ENCODE measurements around the gene PMEPA1. TPM values are rescaled to one million over a fixed set of nuclear protein-coding genes. Genes with fewer than 3 reads are reported as not detected.
A peak's percentile ranks its signal among the peaks of the same experiment; 100 is the strongest.

PMEPA1 gene
- total RNA-seq, 1 donor = 23.5 TPM

DNA sequence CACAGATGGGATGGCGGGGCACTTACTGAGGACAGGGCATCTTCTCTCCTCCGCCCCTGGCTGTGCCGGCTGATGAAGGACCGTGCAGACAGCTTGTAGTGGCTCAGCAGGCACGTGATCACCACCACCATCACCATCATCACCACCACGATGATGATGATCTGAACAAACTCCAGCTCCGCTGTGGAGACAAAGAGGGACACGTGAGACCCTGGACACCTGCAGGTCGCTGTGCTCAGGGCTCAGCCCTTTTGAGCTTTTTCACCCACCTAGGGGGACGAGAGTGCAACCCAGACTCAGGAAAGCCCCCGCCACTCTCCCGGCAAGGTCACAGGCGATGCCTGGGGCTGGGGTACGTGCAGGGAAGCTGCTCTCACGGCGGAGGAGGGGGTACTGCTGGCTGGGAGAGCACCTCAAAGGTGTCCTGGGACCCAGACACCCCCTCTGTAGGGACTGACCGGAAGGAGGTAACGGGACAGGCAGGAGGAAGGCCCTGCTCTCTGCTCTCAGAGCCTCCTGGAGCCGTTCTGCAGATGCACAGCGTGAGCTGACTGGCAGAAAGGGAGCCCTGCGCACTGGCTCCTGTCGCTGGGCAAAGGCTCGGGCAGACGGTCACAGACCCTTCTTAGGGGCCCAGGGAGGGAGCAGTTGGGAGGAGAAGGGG lies 50.2 kb downstream of the PMEPA1 start:
- Histone ChIP-seq H3K9me3 (ENCODE audit: low read depth, low read length) (no peaks in the 10 kb centered on the region), H2AFZ (ENCODE audit: low read length) (no peak overlapping the region), H3K4me1 (ENCODE audit: insufficient read depth, low read length) (no peaks in the 10 kb centered on the region), H3K4me2 (ENCODE audit: insufficient read depth, low read length) (no peak overlapping the region), H3K36me3 (ENCODE audit: insufficient read depth, low read length) (no peaks in the 10 kb centered on the region), H3K27ac (ENCODE audit: low read depth, low read length) (no peak overlapping the region), H3K4me3 (ENCODE audit: insufficient read depth, low read length) (no peak overlapping the region), H3K79me2 (ENCODE audit: insufficient read depth, low read length) (peaks cover 7% of the 10 kb centered on the region), H4K20me1 (ENCODE audit: insufficient read depth, low read length) (peaks cover 32% of the 10 kb centered on the region), H3K27me3 (ENCODE audit: insufficient read depth, low read length) (no peaks in the 10 kb centered on the region)
- TF ChIP-seq, protein P1, sequence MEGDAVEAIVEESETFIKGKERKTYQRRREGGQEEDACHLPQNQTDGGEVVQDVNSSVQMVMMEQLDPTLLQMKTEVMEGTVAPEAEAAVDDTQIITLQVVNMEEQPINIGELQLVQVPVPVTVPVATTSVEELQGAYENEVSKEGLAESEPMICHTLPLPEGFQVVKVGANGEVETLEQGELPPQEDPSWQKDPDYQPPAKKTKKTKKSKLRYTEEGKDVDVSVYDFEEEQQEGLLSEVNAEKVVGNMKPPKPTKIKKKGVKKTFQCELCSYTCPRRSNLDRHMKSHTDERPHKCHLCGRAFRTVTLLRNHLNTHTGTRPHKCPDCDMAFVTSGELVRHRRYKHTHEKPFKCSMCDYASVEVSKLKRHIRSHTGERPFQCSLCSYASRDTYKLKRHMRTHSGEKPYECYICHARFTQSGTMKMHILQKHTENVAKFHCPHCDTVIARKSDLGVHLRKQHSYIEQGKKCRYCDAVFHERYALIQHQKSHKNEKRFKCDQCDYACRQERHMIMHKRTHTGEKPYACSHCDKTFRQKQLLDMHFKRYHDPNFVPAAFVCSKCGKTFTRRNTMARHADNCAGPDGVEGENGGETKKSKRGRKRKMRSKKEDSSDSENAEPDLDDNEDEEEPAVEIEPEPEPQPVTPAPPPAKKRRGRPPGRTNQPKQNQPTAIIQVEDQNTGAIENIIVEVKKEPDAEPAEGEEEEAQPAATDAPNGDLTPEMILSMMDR (IDR thresholded peaks at IDR 0.05; ENCODE audit: extremely low read depth, low read depth, low read length) = no peak
- peak; percentile 81 for DNase-seq (ENCODE audit: insufficient read length, low spot score, missing footprints)

GRCh38 chr20:57658833-57659516 lies 50.8 kb downstream of the PMEPA1 start:
- Histone ChIP-seq H3K4me1 (ENCODE audit: insufficient read depth, low read length) (no peaks in the 10 kb centered on the region), H3K9me3 (ENCODE audit: low read depth, low read length) (no peaks in the 10 kb centered on the region), H3K4me2 (ENCODE audit: insufficient read depth, low read length) (no peak overlapping the region), H3K4me3 (ENCODE audit: insufficient read depth, low read length) (no peak overlapping the region), H3K36me3 (ENCODE audit: insufficient read depth, low read length) (no peaks in the 10 kb centered on the region), H3K27me3 (ENCODE audit: insufficient read depth, low read length) (no peaks in the 10 kb centered on the region), H2AFZ (ENCODE audit: low read length) (no peak overlapping the region), H3K79me2 (ENCODE audit: insufficient read depth, low read length) (peaks cover 7% of the 10 kb centered on the region), H3K27ac (ENCODE audit: low read depth, low read length) (no peak overlapping the region), H4K20me1 (ENCODE audit: insufficient read depth, low read length) (peaks cover 30% of the 10 kb centered on the region)
- peak; percentile 87 for DNase-seq (ENCODE audit: insufficient read length, low spot score, missing footprints)
- TF ChIP-seq, protein P1 (IDR thresholded peaks at IDR 0.05; ENCODE audit: extremely low read depth, low read depth, low read length) = no peak

GRCh38 chr20:57658447-57658832 lies 51.4 kb downstream of the PMEPA1 start:
- Histone ChIP-seq H3K27me3 (ENCODE audit: insufficient read depth, low read length) (no peaks in the 10 kb centered on the region), H3K27ac (ENCODE audit: low read depth, low read length) (no peak overlapping the region), H3K36me3 (ENCODE audit: insufficient read depth, low read length) (no peaks in the 10 kb centered on the region), H3K4me2 (ENCODE audit: insufficient read depth, low read length) (no peak overlapping the region), H4K20me1 (ENCODE audit: insufficient read depth, low read length) (peaks cover 28% of the 10 kb centered on the region), H3K4me3 (ENCODE audit: insufficient read depth, low read length) (no peak overlapping the region), H2AFZ (ENCODE audit: low read length) (no peak overlapping the region), H3K79me2 (ENCODE audit: insufficient read depth, low read length) (peaks cover 7% of the 10 kb centered on the region), H3K4me1 (ENCODE audit: insufficient read depth, low read length) (no peaks in the 10 kb centered on the region), H3K9me3 (ENCODE audit: low read depth, low read length) (no peaks in the 10 kb centered on the region)
- TF ChIP-seq, protein P1 (IDR thresholded peaks at IDR 0.05; ENCODE audit: extremely low read depth, low read depth, low read length) = no peak
- DNase-seq (ENCODE audit: insufficient read length, low spot score, missing footprints) = no peak
